ENCODE measurements around the gene NABP2. TPM values are rescaled to one million over a fixed set of nuclear protein-coding genes. Genes with fewer than 3 reads are reported as not detected.

Gene NABP2
- total and polyA plus RNA-seq, 2 donors (not counting 3 experiments of a cell fraction or from before 2014, with no cell fraction given) = 42.4 to 59.7 TPM

- DNase-seq (ENCODE audit: low read depth, low spot score) = no peak
- peaks cover 34 to 53% of the 10 kb centered on the region in 2 experiments for H3K36me3 ChIP-seq (ENCODE audit: control insufficient read depth in 2 of 2, extremely low read depth in 1 of 2, insufficient read depth in 2 of 2, low read length in 2 of 2)
- ChIA-PET POLR2A (no interaction called here), CTCF (interaction anchor here (1.0 to 1.4 kb wide), 4 partner anchors 9 to 23 kb away, joined by 3 to 5 read pairs (median 4); partner anchors contain the start of genes RNF41 and SMARCC2)
- H3K27me3 ChIP-seq (ENCODE audit: control insufficient read depth in 2 of 2, insufficient read depth in 2 of 2, low read length in 2 of 2) = no peaks in the 10 kb centered on the region
- no peaks in the 10 kb centered on the region for H3K9me3 ChIP-seq (replicated peaks; ENCODE audit: control insufficient read depth, insufficient read depth, low read length)
- H3K9ac ChIP-seq (replicated peaks; ENCODE audit: extremely low read depth, insufficient read depth, low read length) = no peak overlapping the region
- no peaks in the 10 kb centered on the region for H3K4me1 ChIP-seq (ENCODE audit: control insufficient read depth, extremely low read depth, insufficient read depth, low read length)
- no peak overlapping the region for H2AFZ ChIP-seq (ENCODE audit: low read depth, low read length)
- dilution Hi-C loops (cut with MboI; ENCODE audit: extremely low pct_ligation_motif_present, low sequenced_read_pairs) (no loop called here), intact Hi-C loops (cut with micrococcal nuclease) (no loop called here)
- no peak overlapping the region for H3K4me2 ChIP-seq (ENCODE audit: insufficient read depth, low read length)
- FAIRE-seq = no peak
- no TSS peak for BruUV-seq (replicated peaks)
- no peaks in the 10 kb centered on the region for H4K20me1 ChIP-seq (replicated peaks; ENCODE audit: control insufficient read depth, extremely low read depth, insufficient read depth, low read length)
- no peak overlapping the region for H3K4me3 ChIP-seq (replicated peaks in 1 of 3; ENCODE audit: insufficient read depth in 1 of 3, low read depth in 1 of 3, low read length in 3 of 3)
- H3K27ac ChIP-seq (ENCODE audit: insufficient read depth, low read depth, low read length) = no peak overlapping the region
- no peaks in the 10 kb centered on the region for H3K9me1 ChIP-seq (replicated peaks; ENCODE audit: control insufficient read depth, extremely low read depth, insufficient read depth, low read length)
- TF ChIP-seq POLR2AphosphoS5 (IDR thresholded peaks at IDR 0.05; ENCODE audit: insufficient read depth, low read depth, low read length) (no peak), CTCF (IDR thresholded peaks at IDR 0.05; ENCODE audit: extremely low read depth in 1 of 2, insufficient read depth in 1 of 2, low read depth in 1 of 2, low read length in 2 of 2) (no peak), GATA2 (IDR thresholded peaks at IDR 0.05; ENCODE audit: insufficient read depth, insufficient read length, low read depth, low read length) (no peak), EZH2 (IDR thresholded peaks at IDR 0.05; ENCODE audit: borderline replicate concordance, low read depth, low read length, severe bottlenecking) (no peak), FOS (IDR thresholded peaks at IDR 0.05; ENCODE audit: borderline replicate concordance, insufficient read depth, low read length) (no peak), MYC (IDR thresholded peaks at IDR 0.05; ENCODE audit: low read depth, low read length) (no peak), MAX (IDR thresholded peaks at IDR 0.05; ENCODE audit: insufficient read depth, insufficient read length) (no peak), JUN (IDR thresholded peaks at IDR 0.05; ENCODE audit: borderline replicate concordance, insufficient read depth, insufficient read length, low read depth) (no peak), POLR2A (IDR thresholded peaks at IDR 0.05; ENCODE audit: low read depth, low read length) (no peak)
- H3K79me2 ChIP-seq (ENCODE audit: control insufficient read depth, insufficient read depth, low read length) = peaks cover 6% of the 10 kb centered on the region
Observed at GRCh38 chr12:56212361-56212760, 11.8 kb upstream of the NABP2 start.

Data from endothelial cell of umbilical vein (primary cell).